ENCODE measurements around the gene NMRK1. TPM values are rescaled to one million over a fixed set of nuclear protein-coding genes. Genes with fewer than 3 reads are reported as not detected.

The NMRK1 gene
- 4.9 to 6.3 TPM (median 5.3 TPM) in 5 replicates for total RNA-seq (2022; extraction: Qiagen RNA extraction)

DNA sequence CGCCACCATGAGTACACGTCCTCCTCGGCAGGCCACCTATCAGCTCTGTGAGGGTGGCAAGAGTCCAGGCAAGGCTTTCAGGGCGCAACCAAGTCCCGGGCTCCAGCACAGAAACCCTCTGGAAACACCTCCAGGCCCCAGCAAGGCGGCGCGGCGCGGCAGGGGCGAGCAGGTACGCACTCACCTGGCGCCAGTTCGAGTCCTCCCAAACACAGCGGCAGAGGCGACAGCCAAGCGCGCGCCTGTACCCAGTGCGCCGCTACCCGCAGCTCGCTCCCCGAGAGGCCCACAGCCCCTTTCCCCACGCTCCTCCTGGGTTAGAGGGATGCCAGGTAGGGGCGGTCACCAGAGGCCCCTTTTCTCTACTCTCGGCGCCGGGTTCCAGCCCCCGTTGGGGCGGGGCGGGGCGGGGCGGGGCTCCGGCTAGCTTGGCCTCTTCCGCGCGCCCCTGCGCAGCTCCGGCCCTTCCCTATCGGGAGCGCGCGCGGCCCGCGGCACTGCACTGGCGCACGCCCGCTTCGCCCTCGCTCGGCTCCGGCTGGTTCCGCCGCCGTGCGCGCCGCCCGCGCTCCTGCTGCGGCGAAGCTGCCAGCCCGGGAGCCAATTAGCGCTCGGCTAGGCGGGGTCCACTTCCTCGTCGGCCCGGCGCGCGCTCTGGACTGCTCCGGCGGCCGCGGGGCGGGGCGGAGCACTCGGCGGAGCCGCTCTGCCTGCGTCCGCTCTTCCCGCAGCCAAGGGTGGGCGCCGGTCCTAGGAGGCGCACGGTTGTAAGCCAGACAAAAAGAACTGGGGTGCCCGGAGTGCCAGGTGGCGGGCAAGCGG lies at the start of gene NMRK1, which contains the start of gene OSTF1:
NMRK1 (minus strand) TSS at position 332 of the 822 bp plus-strand sequence. CDS start 5,040 bp downstream, outside the sequence.
OSTF1 (plus strand) TSS at position 691 of the 822 bp plus-strand sequence. CDS start 179 bp downstream, outside the sequence.

Other genes with a start within 250 kb of the NMRK1 start
- 1.2 to 1.4 TPM (median 1.3 TPM) in 5 replicates for gene TRPM6, start 200.2 kb downstream of the NMRK1 start, total RNA-seq (2022; extraction: Qiagen RNA extraction)
- 7.4 to 13.0 TPM (median 11.4 TPM) in 5 replicates for gene C9orf40, start 135.2 kb downstream of the NMRK1 start, total RNA-seq (2022; extraction: Qiagen RNA extraction)
- 11.5 to 14.7 TPM (median 13.7 TPM) in 5 replicates for gene CARNMT1, start 59.9 kb downstream of the NMRK1 start, total RNA-seq (2022; extraction: Qiagen RNA extraction)
- 13.7 to 18.8 TPM (median 14.9 TPM) in 5 replicates for gene OSTF1, start 359 bp upstream of the NMRK1 start, total RNA-seq (2022; extraction: Qiagen RNA extraction)